ENCODE measurements around the gene RABAC1. TPM values are rescaled to one million over a fixed set of nuclear protein-coding genes. Genes with fewer than 3 reads are reported as not detected.

Gene RABAC1
- total RNA-seq, 1 experiment from 2014 or later: 94.0 TPM

DNA sequence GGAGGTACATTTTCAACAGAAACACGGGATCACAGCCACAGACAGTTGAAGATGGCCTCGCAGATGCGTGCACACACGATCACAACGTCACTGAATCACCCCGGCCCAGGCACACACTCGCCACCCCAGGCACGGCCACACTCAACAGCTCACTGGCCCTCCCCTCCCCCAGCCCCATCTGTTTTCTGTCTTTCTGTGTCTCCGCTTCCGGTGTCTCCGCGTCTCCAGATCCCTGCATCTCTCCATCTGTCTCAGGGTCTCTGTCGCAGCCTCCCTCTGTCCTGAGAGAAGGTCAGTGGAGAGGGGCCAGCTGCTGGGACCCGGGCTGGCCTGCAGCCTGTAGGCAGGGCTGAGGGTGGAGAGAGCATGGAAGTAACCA, 38.7 kb upstream of the RABAC1 start:
- peaks cover 0 to 2% of the 10 kb centered on the region in 2 experiments; a peak in 3 of 5 replicates for H3K9me3 Mint-ChIP-seq
- peaks cover 86% of the 10 kb centered on the region for H3K27me3 Mint-ChIP-seq (ENCODE audit: low read depth)
- H3K56ac ChIP-seq (ENCODE audit: insufficient read length, low read depth, low read length): no peak overlapping the region
- TF ChIP-seq, protein P1, sequence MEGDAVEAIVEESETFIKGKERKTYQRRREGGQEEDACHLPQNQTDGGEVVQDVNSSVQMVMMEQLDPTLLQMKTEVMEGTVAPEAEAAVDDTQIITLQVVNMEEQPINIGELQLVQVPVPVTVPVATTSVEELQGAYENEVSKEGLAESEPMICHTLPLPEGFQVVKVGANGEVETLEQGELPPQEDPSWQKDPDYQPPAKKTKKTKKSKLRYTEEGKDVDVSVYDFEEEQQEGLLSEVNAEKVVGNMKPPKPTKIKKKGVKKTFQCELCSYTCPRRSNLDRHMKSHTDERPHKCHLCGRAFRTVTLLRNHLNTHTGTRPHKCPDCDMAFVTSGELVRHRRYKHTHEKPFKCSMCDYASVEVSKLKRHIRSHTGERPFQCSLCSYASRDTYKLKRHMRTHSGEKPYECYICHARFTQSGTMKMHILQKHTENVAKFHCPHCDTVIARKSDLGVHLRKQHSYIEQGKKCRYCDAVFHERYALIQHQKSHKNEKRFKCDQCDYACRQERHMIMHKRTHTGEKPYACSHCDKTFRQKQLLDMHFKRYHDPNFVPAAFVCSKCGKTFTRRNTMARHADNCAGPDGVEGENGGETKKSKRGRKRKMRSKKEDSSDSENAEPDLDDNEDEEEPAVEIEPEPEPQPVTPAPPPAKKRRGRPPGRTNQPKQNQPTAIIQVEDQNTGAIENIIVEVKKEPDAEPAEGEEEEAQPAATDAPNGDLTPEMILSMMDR (conservative IDR thresholded peaks at IDR 0.05): no peak
- no peak overlapping the region for H2AFZ ChIP-seq (ENCODE audit: low read length)
- peak; percentile 51 for DNase-seq
- H2BK20ac ChIP-seq (ENCODE audit: low read depth, low read length, poor library complexity, severe bottlenecking): no peak overlapping the region
- no peaks in the 10 kb centered on the region for H3K9me3 ChIP-seq (ENCODE audit: control insufficient read depth, low read depth, low read length)
- no peaks in the 10 kb centered on the region for H3K79me1 ChIP-seq (ENCODE audit: insufficient read depth, low read depth, low read length, poor library complexity, severe bottlenecking)
- H3K27me3 ChIP-seq (ENCODE audit: insufficient read depth, low read length): peaks cover 28% of the 10 kb centered on the region
- peak overlapping the region; percentile 65 for H3K4me2 ChIP-seq (ENCODE audit: insufficient read depth, insufficient read length, low read length)
- H3K18ac ChIP-seq (ENCODE audit: insufficient read length, low read depth, low read length): no peak overlapping the region
- no peak overlapping the region for H3K4ac ChIP-seq (ENCODE audit: low read depth, low read length)
- no peak overlapping the region for H3T11ph ChIP-seq (ENCODE audit: low read length)
- H3K9ac ChIP-seq (ENCODE audit: extremely low read depth, insufficient read length, low read length): no peak overlapping the region
- H3K4me1 ChIP-seq (ENCODE audit: insufficient read depth, low read length): no peaks in the 10 kb centered on the region
- H3K4me1 Mint-ChIP-seq: peaks cover 26 to 43% of the 10 kb centered on the region in 2 experiments
- H2BK15ac ChIP-seq (ENCODE audit: low read depth, low read length): no peak overlapping the region
- H3K4me3 Mint-ChIP-seq: peak overlapping the region; percentile 36 to 83; a peak in 4 of 5 replicates
- no peak overlapping the region for H3K27ac ChIP-seq (ENCODE audit: insufficient read length, low read depth, low read length)
- no CpG with 5 or more reads among the region's 14 CpGs for WGBS (ENCODE audit: extremely low coverage, insufficient read length, low lambda C conversion rate)
- H3K36me3 Mint-ChIP-seq (ENCODE audit: insufficient read depth in 1 of 3, low read depth in 3 of 3): peaks cover 12 to 23% (median 14%) of the 10 kb centered on the region in 3 experiments
- H4K5ac ChIP-seq (ENCODE audit: insufficient read length, low read depth, low read length): no peak overlapping the region
- no peak overlapping the region; a peak in 1 of 7 replicates for H3K27ac Mint-ChIP-seq
- H3K23me2 ChIP-seq (ENCODE audit: insufficient read length, low read depth, low read length, poor library complexity, severe bottlenecking): peaks cover 9% of the 10 kb centered on the region
- H3K14ac ChIP-seq (ENCODE audit: insufficient read depth, low read length): no peak overlapping the region
- no peaks in the 10 kb centered on the region for H3K79me2 ChIP-seq (ENCODE audit: insufficient read depth, low read length)
- no peak overlapping the region for H4K8ac ChIP-seq (replicated peaks; ENCODE audit: insufficient read length, low read depth, low read length)
- no peak overlapping the region for H4K91ac ChIP-seq (ENCODE audit: insufficient read length, low read depth, low read length)
- peaks cover 2% of the 10 kb centered on the region for H4K20me1 ChIP-seq (ENCODE audit: control insufficient read depth, insufficient read depth, insufficient read length)
- no peak overlapping the region for H2AK5ac ChIP-seq (ENCODE audit: insufficient read length, low read length)
- no peak overlapping the region for H2BK5ac ChIP-seq (ENCODE audit: insufficient read length, low read length)
- no peak overlapping the region for H2BK12ac ChIP-seq (ENCODE audit: insufficient read length, low read depth, low read length)
- no peak overlapping the region for H3K23ac ChIP-seq (ENCODE audit: insufficient read length, low read depth, low read length)
- H2BK120ac ChIP-seq (ENCODE audit: low read depth, low read length, poor library complexity, severe bottlenecking): no peak overlapping the region
